ENCODE data around the gene UTP25. TPM values are rescaled to one million over a fixed set of nuclear protein-coding genes. Genes with fewer than 3 reads are reported as not detected.
"Not testable (repeated sequence)": the region's sequence is repeated elsewhere in the genome, so short reads cannot be mapped to it uniquely, and the experiment has no call there.

The UTP25 gene
- total and polyA plus RNA-seq, 2 experiments from 2014 or later = 3.1 to 5.4 TPM

- Histone ChIP-seq H3K36me3 (no peaks in the 10 kb centered on the region), H3K4me3 (no peak overlapping the region), H3K27me3 (peaks cover 64% of the 10 kb centered on the region), H3K9me3 (ENCODE audit: low read depth) (no peaks in the 10 kb centered on the region), H3K27ac (no peak overlapping the region), H3K4me1 (ENCODE audit: low read depth) (no peaks in the 10 kb centered on the region)
- TF ChIP-seq, protein P1, sequence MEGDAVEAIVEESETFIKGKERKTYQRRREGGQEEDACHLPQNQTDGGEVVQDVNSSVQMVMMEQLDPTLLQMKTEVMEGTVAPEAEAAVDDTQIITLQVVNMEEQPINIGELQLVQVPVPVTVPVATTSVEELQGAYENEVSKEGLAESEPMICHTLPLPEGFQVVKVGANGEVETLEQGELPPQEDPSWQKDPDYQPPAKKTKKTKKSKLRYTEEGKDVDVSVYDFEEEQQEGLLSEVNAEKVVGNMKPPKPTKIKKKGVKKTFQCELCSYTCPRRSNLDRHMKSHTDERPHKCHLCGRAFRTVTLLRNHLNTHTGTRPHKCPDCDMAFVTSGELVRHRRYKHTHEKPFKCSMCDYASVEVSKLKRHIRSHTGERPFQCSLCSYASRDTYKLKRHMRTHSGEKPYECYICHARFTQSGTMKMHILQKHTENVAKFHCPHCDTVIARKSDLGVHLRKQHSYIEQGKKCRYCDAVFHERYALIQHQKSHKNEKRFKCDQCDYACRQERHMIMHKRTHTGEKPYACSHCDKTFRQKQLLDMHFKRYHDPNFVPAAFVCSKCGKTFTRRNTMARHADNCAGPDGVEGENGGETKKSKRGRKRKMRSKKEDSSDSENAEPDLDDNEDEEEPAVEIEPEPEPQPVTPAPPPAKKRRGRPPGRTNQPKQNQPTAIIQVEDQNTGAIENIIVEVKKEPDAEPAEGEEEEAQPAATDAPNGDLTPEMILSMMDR (IDR thresholded peaks at IDR 0.05; ENCODE audit: low read depth, low read length) = no peak
- no peak for DNase-seq (ENCODE audit: low read depth in 1 of 2, low spot score in 1 of 2)
These were observed 37.2 kb upstream of the UTP25 start for GRCh38 chr1:209790286-209791193.

GRCh38 chr1:209791920-209792319, 35.9 kb upstream of the UTP25 start:
- no peak overlapping the region for H3K4me3 ChIP-seq
- no peaks in the 10 kb centered on the region for H3K9me3 ChIP-seq (ENCODE audit: low read depth)
- H3K27me3 ChIP-seq = peaks cover 50% of the 10 kb centered on the region
- no peak for DNase-seq (ENCODE audit: low read depth in 1 of 2, low spot score in 1 of 2)
- H3K4me1 ChIP-seq (ENCODE audit: low read depth) = peaks cover 11% of the 10 kb centered on the region
- H3K27ac ChIP-seq = no peak overlapping the region
- H3K36me3 ChIP-seq = no peaks in the 10 kb centered on the region
- TF ChIP-seq, protein P1 (IDR thresholded peaks at IDR 0.05; ENCODE audit: low read depth, low read length) = no peak

- DNase-seq (ENCODE audit: low read depth in 1 of 2, low spot score in 1 of 2); H3K27ac ChIP-seq; H3K4me3 ChIP-seq; H3K9me3 ChIP-seq (ENCODE audit: low read depth); H3K36me3 ChIP-seq: not testable (repeated sequence)
- peaks cover 11% of the 10 kb centered on the region for H3K4me1 ChIP-seq (ENCODE audit: low read depth)
- H3K27me3 ChIP-seq = peaks cover 32% of the 10 kb centered on the region
These were observed 34.1 kb upstream of the UTP25 start for GRCh38 chr1:209793711-209794110.

- DNase-seq (ENCODE audit: low read depth in 1 of 2, low spot score in 1 of 2) = no peak
- peaks cover 11% of the 10 kb centered on the region for H3K4me1 ChIP-seq (ENCODE audit: low read depth)
These were observed 29.7 kb upstream of the UTP25 start for GRCh38 chr1:209797978-209798639.

DNA sequence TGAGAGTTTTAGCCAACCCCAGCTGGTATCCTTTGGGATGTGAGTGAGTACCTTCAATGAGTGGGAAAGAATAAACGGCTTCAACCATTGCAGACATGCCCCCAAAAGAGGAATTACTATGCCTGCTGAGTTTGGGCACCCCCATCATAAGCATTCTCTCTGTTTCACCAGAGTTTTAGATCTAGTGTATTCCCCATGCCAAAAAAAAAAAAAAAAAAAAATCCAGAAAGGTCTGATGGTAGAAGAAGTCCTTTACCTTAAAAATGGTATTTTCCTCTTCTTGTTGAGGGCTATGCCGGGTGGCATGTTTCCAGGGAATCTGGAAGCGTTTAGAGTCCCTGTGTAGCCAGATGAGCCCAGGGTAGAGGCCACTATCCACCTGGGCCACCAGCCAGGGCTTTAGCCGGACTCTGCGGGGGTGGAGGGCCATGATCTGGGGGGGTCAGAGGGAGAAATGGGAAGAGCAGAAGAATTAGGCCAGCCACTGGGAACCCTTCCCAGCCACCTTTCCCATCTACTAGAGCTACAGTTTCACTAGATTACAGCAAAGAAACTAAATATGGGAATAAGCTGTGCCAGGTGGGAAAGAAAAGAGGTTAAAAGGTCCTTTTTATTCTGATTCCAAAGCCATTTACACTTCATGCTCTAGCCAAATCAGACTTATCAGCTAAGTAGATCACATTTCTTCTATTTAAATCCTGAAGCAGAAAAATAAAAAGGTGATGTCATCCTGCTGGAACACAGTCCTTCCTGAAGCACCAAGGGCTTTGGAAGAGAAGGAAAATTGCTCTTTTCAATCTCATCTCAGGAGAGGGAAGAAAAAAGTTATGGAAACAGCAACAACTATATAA, 26.6 kb upstream of the UTP25 start:
- Histone ChIP-seq H3K27ac (no peak overlapping the region), H3K9me3 (ENCODE audit: low read depth) (no peaks in the 10 kb centered on the region), H3K4me1 (ENCODE audit: low read depth) (peaks cover 6% of the 10 kb centered on the region), H3K27me3 (peaks cover 40% of the 10 kb centered on the region), H3K36me3 (no peaks in the 10 kb centered on the region), H3K4me3 (no peak overlapping the region)
- no peak for DNase-seq (ENCODE audit: low read depth in 1 of 2, low spot score in 1 of 2)
- TF ChIP-seq, protein P1 (IDR thresholded peaks at IDR 0.05; ENCODE audit: low read depth, low read length) = no peak

More at GRCh38 chr1:209797978-209798639, 29.7 kb upstream of the UTP25 start:
- Histone ChIP-seq H3K9me3 (ENCODE audit: low read depth) (no peaks in the 10 kb centered on the region), H3K27ac (no peak overlapping the region), H3K27me3 (peaks cover 11% of the 10 kb centered on the region), H3K36me3 (no peaks in the 10 kb centered on the region), H3K4me3 (no peak overlapping the region)
- TF ChIP-seq, protein P1 (IDR thresholded peaks at IDR 0.05; ENCODE audit: low read depth, low read length) = no peak

Measured in cardiac muscle cell (in vitro differentiated cells and primary cell).